Kidney epithelial cell (primary cell): ENCODE results near the gene ATF3. TPM values are rescaled to one million over a fixed set of nuclear protein-coding genes. Genes with fewer than 3 reads are reported as not detected.

Source experiments
- DNase-seq: peaks from one replicate; pipeline ENCODE4 v3.0.0-alpha.2; 2010; ENCODE audit warnings: low read depth
- H3K27me3 ChIP-seq: 2 replicates; pipeline ENCODE4 v1.6.0; 2011; ENCODE audit warnings: low read length; ENCODE audit not compliant: control insufficient read depth, insufficient read depth
- H3K36me3 ChIP-seq: 2 replicates; pipeline ENCODE4 v1.5.1; 2011; ENCODE audit warnings: low read length; ENCODE audit not compliant: control insufficient read depth, insufficient read depth
- H3K4me3 ChIP-seq: 2 replicates; pipeline ENCODE4 v1.5.1; 2011; ENCODE audit warnings: low read depth, mild to moderate bottlenecking, control low read depth, low read length
- CTCF ChIP-seq: IDR thresholded peaks from 2 replicates; pipeline ENCODE4 v1.5.1; 2011; ENCODE audit warnings: mild to moderate bottlenecking, moderate library complexity, low read length, control low read depth, inconsistent platforms; ENCODE audit not compliant: insufficient read depth, poor library complexity, severe bottlenecking
- total RNA-seq: library from RNA; depleted of rRNA; stranded (reverse); fragments of >200 nt; gene quantifications from 2 replicates; pipeline ENCODE4 v1.2.3, GENCODE V29; 2015

ATF3 gene
- total RNA-seq, 1 donor from 2014 or later = 99.2 TPM

DNA sequence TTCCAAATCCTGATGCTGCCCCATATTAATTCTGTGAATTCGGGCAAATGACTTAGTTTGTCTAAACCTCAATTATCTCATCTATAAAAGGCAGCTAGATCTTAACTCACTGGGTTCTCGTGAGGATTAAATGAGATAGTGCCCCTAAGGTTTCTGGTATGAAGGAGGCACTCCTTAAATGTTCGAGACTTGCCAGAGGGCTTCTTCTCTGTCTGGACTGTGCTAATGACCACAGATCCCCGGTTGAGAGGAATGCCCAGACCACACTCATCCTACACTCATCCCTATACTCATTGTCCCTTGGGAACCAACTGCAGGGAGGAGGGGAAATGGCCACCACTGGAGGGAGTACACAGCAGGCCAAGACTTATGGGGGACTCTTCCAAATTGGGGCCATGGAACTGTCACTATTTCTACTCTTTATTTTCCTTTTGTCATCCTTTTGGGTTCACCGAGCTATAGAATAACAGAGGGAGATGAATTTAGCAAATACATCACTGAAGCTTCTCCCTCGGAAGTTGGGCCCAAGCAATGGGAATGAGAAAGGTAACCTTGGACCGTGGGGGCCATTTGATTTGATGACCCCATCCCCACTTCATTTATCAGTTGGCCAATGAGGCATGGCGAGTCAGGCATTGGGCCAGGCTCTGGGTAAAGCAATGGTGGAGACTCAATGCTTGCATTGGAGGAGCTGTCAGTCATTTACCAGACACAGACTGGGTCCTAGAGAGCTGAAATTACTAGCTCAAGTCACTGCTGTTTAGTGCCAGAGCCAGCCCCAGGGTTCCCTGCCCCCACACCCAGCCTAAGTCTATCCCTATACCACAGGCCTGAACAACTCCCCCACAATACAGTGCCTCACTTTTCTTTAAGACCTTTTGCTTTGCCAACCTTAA lies 5.1 kb downstream of the ATF3 start:
- Histone ChIP-seq H3K4me3 (no peak overlapping the region), H3K27me3 (no peaks in the 10 kb centered on the region), H3K36me3 (peaks cover 1% of the 10 kb centered on the region)
- TF ChIP-seq CTCF = no peak
- no peak for DNase-seq

DNA sequence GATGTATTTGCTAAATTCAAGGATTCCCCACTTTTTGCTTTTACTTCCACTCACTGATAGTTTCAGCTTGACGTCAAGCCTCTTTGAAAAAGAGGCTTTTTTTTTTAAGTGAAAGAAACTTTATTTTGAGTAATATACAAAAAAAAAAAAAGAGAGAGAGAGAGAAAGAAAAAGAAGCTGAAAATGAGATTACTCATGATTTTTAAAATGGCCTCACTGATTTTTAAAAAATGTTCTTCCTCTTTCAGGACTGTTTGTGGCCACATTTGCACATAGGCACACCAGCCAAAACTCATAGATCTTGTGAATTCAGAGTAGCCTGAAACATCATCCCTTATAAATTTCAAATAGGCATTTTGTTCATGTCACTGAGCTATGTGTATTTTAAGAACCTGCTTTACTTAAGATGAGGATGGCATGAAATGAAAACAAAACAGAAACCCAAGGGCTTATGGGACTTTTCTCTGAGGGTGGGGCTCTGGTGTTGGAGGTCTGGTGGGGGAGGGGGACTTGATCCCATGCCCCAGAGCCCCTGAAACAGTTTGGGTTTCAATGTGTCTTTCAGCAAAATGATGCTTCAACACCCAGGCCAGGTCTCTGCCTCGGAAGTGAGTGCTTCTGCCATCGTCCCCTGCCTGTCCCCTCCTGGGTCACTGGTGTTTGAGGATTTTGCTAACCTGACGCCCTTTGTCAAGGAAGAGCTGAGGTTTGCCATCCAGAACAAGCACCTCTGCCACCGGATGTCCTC lies 6.1 kb downstream of the ATF3 start:
- DNase-seq = no peak
- Histone ChIP-seq H3K27me3 (no peaks in the 10 kb centered on the region), H3K4me3 (no peak overlapping the region), H3K36me3 (peaks cover 1% of the 10 kb centered on the region)
- TF ChIP-seq CTCF = no peak

DNA sequence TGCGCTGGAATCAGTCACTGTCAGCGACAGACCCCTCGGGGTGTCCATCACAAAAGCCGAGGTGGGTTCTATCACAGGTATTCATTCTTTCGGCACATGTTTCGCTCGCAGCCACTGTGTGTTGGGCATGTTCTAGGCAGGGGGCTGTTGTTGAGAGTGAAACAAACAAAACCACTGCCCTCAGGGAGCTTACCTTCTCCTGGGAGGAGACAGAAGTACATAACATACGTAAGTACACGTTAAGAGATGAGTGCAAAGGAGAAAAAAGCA lies 6.6 kb downstream of the ATF3 start:
- Histone ChIP-seq H3K36me3 (peaks cover 1% of the 10 kb centered on the region), H3K4me3 (no peak overlapping the region), H3K27me3 (no peaks in the 10 kb centered on the region)
- no peak for DNase-seq
- TF ChIP-seq CTCF = no peak

DNA sequence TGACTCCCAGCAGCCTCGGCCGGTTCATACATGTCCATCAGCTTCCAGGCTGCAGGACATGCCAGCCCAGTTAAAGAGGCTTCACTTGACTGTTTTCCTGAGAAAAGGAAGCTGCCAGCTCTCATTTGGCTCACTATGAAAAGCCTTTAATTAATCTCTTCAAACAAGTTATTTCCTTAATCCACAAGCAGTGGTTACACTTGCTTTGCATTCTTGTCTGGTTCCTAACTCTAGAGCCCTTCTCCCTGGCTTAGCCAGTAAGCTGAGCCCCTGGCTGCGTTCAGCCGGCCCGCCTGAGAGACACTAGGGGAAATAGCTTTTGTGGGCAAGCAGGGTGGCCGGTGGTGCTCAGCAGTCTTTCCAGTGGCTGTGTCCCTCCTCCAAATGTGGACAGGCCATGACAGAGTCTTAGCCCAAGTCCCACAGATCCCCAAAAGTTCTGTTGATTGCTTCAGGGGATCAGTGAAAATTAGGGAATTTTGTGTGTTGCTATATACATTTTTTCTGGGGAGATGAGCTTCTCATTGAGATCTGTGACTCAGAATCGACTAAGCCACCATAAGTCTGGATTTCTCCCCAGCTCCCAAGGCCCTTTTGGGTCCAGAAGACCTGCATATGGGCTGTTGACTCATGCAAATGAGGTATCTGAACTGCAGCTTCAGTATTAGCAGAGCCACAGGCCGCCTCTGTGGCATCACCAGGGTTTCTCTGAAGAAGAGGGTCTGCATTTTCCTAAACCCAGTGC lies 10.1 kb downstream of the ATF3 start:
- Histone ChIP-seq H3K4me3 (no peak overlapping the region), H3K27me3 (no peaks in the 10 kb centered on the region), H3K36me3 (peaks cover 1% of the 10 kb centered on the region)
- DNase-seq = no peak
- TF ChIP-seq CTCF = no peak

DNA sequence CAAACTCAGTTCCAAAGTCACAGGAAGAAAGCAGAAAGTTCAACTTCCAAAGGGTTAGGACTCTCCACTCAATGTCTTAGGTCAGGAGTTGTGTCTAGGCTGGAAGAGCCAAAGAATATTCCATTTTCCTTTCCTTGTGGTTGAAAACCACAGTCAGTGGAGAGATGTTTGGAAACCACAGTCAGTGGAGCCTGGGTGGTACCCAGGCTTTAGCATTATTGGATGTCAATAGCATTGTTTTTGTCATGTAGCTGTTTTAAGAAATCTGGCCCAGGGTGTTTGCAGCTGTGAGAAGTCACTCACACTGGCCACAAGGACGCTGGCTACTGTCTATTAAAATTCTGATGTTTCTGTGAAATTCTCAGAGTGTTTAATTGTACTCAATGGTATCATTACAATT lies 11.7 kb downstream of the ATF3 start:
- no peak for DNase-seq
- no peak for TF ChIP-seq CTCF
- Histone ChIP-seq H3K4me3 (no peak overlapping the region), H3K36me3 (peaks cover 1% of the 10 kb centered on the region), H3K27me3 (peaks cover under 1% of the 10 kb centered on the region)
